HG03064 (cell line): ENCODE data around the gene ABHD17C.

Experiments used
- ATAC-seq: cut with Tn5 transposase; IDR thresholded peaks from one replicate; pipeline ENCODE4 v1.9.1; 2021; ENCODE audit warnings: low read depth; ENCODE audit not compliant: unreplicated experiment

ABHD17C gene

DNA sequence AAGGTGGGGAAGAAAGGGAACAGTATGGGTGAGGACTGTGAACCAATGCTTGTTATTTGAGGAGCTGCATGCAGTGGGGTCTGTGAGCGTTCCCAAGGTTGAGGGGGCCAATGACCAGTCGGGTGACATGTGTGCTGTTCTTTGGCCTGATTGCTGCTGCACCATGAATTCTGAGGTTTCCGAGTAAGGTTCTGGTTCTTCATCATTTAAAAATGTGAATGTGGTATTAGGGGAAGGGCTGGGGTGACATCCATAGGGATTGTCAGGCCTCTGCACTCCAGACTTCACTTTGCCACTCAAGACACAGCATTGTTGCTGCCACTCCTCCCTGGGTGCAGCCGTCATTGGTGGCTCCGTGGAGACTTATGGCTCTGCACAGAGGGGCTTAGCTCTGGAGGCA is 32.5 kb downstream of the ABHD17C start:
- ATAC-seq: no peak

DNA sequence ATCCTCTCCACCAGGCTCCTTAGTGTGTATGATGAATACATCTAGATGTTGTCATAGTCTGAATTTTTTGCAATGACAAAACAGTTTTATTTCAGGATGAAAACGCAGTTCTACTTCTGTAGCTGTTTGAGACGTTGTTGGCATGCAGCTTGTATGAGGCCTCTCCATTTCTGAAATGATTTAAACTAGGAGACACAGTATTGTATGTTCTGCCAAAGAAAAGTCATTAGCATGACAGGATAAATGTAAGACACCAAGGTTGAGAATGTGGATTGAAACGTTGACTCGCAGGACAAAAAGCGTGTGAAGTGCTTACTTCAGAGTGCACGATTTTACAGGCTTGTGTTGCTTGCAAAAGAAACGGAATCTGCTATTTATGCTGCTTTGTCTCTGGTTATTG is 35.3 kb downstream of the ABHD17C start:
- ATAC-seq: no peak

- no peak for ATAC-seq
Observed at GRCh38 chr15:80730926-80731325, 35.8 kb downstream of the ABHD17C start.

DNA sequence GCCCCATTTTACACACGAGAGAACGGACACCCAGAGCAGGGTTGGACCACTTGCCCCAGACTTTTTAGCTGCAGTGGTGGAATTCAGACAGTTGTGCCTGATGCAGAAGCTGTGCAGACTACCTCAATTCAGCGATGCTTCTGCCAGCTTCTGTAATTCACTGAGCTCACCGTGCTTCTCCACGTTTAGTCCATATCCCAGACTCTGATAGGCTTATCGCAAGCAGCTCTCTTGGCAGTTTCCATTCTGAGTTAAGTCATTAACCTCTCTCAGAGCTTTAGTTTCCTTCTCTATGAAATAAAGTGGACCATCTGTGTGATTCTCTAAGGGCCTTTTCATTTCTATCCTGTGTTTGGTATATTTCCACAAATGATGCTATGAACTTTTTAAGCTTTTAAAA is 37.1 kb downstream of the ABHD17C start:
- no peak for ATAC-seq

GRCh38 chr15:80732818-80733217 is 37.7 kb downstream of the ABHD17C start:
- ATAC-seq: no peak

DNA sequence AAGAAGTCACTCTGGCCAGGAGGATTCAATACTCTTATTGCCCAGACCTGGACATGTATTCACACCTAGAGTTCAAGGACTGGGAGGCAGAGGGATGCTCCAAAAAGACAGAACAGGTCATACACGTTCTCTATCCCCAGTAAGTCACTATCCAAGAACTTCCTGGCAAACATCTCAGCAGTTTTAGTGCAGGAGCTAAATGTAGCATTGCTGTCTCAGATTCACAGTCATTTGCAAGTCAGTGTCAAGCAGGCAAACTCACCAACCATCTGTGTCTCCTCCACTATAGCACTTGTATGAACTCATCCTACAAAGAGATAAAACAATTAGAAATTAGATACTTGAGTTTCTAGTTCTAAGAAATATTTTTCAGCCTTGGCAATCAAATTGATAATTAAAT is 38.4 kb downstream of the ABHD17C start:
- ATAC-seq: no peak

GRCh38 chr15:80735344-80735743 is 40.2 kb downstream of the ABHD17C start:
- ATAC-seq: no peak

DNA sequence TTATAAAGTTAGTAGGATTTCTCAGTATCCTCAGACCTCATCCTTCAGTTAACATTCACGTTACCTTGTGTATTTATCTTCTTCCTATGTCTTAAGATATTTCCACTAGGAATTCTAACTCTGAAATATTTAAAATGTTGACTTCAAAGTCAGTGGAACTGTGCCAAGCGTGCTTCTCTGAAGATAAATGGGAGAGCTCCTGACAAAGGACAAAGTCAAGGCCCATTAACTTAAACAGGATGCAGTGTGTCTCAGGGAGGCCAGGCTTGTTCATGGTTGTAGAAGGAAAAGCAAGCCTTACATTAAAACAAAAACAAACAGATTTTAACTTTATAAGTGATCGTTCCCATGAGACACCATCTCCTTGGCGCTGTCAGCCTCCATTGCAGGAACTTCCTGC is 41.5 kb downstream of the ABHD17C start:
- no peak for ATAC-seq

GRCh38 chr15:80739919-80740318 is 44.8 kb downstream of the ABHD17C start:
- ATAC-seq: no peak

DNA sequence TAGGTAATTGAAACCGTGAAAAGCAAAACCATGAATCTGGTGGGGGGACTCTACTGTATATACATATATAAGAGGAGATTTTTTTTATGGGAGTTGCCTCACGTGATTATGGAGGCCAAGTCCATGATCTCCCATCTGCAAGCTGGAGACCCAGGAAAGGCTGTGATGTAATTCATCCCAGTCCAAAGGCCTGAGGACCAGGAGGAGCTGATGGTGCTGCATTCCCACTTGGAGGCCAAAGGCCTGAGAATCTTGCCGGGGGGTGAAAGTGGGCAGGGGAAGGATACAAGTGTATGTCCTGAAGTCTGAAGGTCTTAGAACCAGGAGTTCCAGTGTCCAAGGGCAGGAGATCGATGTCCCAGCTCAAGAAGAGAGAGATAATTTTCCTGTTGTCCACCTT is 47.0 kb downstream of the ABHD17C start:
- ATAC-seq: no peak

GRCh38 chr15:80743189-80743833 is 48.2 kb downstream of the ABHD17C start:
- ATAC-seq: no peak

DNA sequence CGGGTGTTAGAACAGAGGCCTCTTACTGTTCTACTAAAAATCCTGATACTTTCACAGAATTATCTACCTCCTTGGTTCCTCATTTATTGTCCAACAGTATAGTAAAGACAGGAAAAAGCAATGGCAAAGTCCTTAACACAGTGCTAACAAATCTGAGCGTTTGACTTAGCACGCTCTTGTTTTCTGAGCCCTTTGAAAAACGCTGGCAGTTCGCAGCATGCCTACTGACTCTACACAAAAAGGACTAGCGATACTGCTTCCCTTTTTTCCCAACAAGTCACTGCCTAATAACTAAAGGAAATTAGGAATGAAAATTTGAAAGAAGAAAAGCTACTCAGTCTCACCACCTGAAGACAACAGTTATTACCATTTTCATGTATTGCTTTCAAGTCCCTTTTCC is 49.3 kb downstream of the ABHD17C start:
- no peak for ATAC-seq

DNA sequence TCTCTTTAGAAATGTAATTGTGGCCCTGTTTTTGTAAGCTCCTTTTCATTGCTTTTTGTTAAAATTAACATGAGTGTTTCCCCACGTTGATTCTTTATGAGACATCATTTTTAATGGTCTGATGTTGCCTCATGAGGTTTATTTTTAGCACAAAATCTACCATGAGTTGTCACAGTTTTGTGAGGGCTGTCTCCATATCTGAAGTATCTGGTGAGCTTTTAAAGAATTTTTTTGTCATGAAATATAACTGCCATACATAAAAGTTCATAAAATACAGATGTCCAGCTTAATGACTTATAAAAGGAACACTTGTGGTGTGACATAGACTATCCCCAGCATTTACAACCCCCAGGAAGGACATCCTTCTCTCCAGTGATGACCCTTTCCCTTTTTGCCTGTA is 49.7 kb downstream of the ABHD17C start:
- ATAC-seq: no peak

- ATAC-seq: no peak
Observed at GRCh38 chr15:80745888-80746287, 50.8 kb downstream of the ABHD17C start.

GRCh38 chr15:80747317-80748053 is 52.4 kb downstream of the ABHD17C start:
- ATAC-seq: no peak

GRCh38 chr15:80749589-80749988 is 54.5 kb downstream of the ABHD17C start:
- ATAC-seq: no peak

DNA sequence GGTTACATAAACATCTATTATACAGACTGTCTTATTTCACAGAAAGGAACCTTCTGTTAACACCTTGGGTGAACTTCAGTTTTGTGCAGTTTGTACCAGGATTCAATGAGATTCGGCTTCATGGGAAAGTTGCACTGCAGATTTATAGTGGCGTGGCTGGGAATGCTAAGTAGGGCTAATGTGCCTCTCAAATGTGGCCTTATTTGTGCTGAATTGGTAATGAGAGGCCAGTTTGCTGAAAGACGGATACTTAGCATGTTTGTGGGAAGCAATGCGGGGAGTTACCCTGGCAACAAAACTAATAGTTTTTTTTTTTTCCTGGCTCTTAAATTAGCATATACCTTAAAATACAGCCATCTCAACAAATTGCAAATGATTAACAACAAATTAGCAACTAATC is 55.5 kb downstream of the ABHD17C start:
- ATAC-seq: no peak

DNA sequence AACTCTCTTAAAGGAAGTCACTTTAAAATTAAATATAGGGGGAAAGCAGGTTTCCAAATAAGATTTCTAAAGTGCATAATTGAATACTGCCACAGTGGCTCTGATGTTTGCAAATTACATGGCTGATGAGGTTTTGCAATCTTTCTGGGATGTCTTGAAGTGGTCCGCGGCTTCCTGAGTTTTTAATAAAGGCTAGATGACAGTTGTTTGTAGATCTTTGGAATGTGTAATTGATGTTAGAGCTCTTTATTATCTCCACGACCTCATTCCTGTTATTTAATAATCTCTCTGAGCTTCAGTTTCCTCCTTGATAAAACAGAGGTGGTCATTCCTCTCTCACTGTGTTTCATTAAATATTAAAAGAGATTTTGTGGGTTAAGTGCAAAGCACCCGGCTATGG is 57.1 kb downstream of the ABHD17C start:
- ATAC-seq: no peak

DNA sequence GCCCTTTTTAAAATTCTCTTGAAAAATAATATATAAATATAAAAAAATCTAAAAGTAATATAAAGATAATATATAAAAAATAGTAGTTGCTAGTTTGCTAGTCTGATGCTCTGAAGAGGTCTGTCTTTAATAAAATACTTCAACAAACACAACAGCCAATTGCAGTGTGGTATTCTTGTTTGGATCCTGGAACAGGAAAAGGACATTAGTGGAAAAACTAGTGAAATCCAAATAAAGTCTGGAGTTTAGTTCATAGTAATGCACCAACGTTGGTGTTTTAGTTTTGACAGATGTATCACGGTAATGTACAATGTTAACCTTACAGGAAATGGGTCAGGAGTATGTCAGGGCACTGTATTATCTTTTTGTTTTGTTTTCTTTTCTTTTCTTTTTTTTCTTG is 58.1 kb downstream of the ABHD17C start:
- no peak for ATAC-seq

GRCh38 chr15:80754014-80754413 is 58.9 kb downstream of the ABHD17C start:
- no peak for ATAC-seq

- no peak for ATAC-seq
Observed at GRCh38 chr15:80755885-80756284, 60.8 kb downstream of the ABHD17C start.

DNA sequence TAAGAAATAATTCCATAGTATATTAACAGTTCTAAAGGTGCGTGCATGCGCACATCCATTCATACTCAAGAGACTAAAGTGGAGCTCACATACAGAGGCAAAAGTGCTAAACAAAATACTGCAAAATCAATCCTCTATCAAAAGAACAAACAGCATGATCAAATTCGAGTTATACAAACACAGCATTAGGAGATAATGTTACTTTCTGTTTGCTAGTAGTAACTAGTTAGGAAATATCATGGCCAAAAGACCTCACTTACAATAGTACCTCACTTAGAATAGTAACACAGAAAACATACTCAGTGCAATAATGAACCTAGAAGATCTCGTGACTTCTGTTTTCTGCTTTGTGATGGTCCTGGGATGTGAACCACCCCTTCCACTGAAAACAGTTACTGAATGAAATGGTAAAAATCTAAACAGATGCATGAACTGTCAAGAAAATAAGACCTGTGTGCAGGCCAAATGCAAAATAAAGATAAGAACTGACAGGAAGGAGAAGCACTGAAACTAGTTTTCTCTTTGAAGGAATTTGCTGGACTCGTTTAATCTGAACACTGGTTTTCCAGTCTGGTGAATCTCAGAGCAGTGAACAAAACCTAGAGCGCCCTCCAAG is 63.1 kb downstream of the ABHD17C start:
- ATAC-seq: no peak
